Measurements from ENCODE around the gene CANX. TPM values are rescaled to one million over a fixed set of nuclear protein-coding genes. Genes with fewer than 3 reads are reported as not detected.

The CANX gene
- total and polyA plus RNA-seq, 7 donors, result 58.3 to 278 (median 254) TPM

DNA sequence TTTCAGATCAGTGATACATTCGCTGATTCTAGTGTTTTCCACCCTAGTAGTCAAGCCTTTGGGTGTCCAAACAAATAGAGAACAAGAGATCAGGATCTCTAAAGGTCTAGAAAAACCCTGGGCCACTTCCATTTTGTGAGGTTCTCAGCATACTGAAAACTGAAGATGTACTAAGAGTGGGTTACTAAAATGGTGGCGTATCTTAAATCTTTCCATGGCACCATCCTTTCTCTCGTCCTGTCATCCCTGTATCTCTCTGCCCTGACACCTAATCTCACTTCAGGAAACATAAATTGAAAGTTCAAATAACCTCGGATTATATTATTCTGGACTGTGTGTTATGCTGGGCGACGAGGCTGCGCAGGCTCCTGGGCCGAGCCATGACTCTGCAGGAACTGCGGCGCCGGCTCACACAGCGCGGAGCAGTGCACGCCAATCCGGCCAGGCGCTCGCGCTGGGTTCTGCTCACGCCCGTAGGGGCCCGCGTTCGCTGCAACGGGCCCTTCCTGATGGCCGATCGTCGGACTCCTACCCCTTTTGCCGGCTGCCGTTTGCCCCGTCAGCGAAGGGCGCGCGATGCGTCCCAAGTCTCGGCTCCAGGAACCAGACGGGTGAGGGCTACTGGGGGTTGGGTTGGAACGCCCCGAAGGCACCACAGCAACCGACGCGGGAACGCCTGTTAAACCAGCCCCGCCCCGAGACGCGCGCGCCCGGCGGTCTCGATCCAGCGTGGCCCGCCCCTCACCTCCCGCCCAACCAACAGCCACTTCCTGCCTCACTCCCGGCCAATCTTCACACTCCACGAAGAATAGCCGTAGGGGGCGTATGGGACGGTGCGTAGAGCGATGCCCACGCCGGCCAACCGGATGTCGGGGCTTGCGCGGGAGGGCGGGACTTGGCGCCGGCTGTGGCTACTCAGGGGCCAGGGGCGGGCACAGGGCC is 503 bp upstream of the CANX start:
- TF ChIP-seq POLR2AphosphoS5 (IDR thresholded peaks at IDR 0.05) (peak; percentile 90 to 92 (median 91)), EP300 (IDR thresholded peaks at IDR 0.05) (no peak), POLR2A (IDR thresholded peaks at IDR 0.05) (peak; percentile 87 to 93)
- TF ChIP-seq, protein P1, sequence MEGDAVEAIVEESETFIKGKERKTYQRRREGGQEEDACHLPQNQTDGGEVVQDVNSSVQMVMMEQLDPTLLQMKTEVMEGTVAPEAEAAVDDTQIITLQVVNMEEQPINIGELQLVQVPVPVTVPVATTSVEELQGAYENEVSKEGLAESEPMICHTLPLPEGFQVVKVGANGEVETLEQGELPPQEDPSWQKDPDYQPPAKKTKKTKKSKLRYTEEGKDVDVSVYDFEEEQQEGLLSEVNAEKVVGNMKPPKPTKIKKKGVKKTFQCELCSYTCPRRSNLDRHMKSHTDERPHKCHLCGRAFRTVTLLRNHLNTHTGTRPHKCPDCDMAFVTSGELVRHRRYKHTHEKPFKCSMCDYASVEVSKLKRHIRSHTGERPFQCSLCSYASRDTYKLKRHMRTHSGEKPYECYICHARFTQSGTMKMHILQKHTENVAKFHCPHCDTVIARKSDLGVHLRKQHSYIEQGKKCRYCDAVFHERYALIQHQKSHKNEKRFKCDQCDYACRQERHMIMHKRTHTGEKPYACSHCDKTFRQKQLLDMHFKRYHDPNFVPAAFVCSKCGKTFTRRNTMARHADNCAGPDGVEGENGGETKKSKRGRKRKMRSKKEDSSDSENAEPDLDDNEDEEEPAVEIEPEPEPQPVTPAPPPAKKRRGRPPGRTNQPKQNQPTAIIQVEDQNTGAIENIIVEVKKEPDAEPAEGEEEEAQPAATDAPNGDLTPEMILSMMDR (IDR thresholded peaks at IDR 0.05), result no peak
- H3K4me3 ChIP-seq, result peak overlapping the region; percentile 70 to 92 (median 80)
- 1% methylated on average over 72 of the region's 72 CpGs for WGBS, 2 donors
- H3K27ac ChIP-seq, result peak overlapping the region; percentile 93 to 98 (median 96)
- H3K27me3 ChIP-seq, result no peaks in the 10 kb centered on the region
- no peaks in the 10 kb centered on the region for H3K36me3 ChIP-seq
- H3K4me1 ChIP-seq, result peaks cover 0 to 53% (median 30%) of the 10 kb centered on the region in 4 donors
- DNase-seq, result peak; percentile 100
- intact Hi-C loops (cut with DNase I), result loop anchor here (1.0 kb wide), 2 partner anchors 20 to 35 kb away; no protein-coding TSS in a partner anchor
- no peaks in the 10 kb centered on the region for H3K9me3 ChIP-seq

DNA sequence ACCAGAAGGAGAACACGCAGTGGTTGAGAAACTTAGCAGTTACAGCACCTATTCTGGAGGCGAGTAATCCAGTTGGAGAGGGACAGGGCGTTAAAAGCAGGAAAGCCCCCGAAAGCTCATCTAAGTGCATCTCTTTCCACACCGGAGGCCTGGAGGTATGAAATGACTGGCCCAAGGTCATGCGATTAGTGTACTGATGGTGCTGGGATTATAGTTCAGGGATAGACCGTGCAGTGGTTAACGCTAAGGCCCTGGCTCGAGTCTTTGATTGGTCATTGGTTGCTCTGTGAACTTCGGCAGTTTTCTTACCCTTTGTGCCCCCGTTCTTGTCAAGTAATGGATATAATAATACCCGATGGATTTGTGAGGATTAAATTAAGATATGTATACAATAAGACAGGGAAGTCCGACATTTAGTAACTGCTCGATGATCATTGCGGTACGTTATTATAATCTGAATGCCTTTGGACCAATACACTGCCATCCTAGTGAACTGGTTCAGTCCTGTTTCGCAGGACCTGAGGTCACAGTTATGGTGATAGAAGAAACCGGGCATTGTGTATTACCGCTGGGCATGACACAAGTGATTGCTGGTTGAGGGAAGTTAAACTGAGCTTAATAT is 960 bp downstream of the CANX start:
- intact Hi-C loops (cut with DNase I), result no loop called here
- DNase-seq, result no peak
- Histone ChIP-seq H3K4me3 (peak overlapping the region; percentile 70 to 92 (median 80)), H3K4me1 (peaks cover 0 to 53% (median 30%) of the 10 kb centered on the region in 4 donors), H3K36me3 (no peaks in the 10 kb centered on the region), H3K27me3 (no peaks in the 10 kb centered on the region), H3K9me3 (no peaks in the 10 kb centered on the region), H3K27ac (peak overlapping the region; percentile 93 to 98 (median 96))
- WGBS, 2 donors, result 1 to 2% methylated on average over 19 of the region's 19 CpGs
- TF ChIP-seq EP300 (IDR thresholded peaks at IDR 0.05) (no peak), POLR2A (IDR thresholded peaks at IDR 0.05) (no peak), POLR2AphosphoS5 (IDR thresholded peaks at IDR 0.05) (no peak)
- TF ChIP-seq, protein P1 (IDR thresholded peaks at IDR 0.05), result no peak

DNA sequence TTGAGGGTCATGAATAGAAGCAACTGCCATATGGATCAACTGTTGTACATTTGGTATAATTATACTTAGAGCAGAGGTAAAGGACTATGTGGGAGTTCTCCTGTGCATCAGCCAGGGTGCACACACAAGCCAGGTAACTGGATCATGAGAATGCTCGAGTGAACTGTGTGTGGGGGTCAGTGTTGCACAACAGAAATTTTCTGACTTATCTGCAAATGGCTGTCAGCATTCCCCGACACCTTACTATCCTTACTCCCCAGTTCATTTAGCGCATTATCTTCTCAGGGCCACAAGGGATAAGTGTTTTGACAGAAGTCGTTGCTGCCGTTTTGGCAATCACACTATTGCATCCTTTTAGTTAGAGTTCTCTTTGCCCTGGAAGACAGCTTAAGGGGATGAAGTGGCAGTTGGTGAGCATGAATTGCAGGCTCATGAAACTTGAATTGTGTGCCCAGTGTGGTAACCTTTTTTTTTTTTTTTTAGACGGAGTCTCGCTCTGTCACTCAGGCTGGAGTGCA is 1.7 kb downstream of the CANX start:
- no peak for DNase-seq
- Histone ChIP-seq H3K9me3 (no peaks in the 10 kb centered on the region), H3K27me3 (no peaks in the 10 kb centered on the region), H3K4me3 (peak overlapping the region; percentile 70 to 92 (median 80)), H3K36me3 (no peaks in the 10 kb centered on the region), H3K27ac (peak overlapping the region; percentile 93 to 98 (median 96)), H3K4me1 (peaks cover 0 to 53% (median 30%) of the 10 kb centered on the region in 4 donors)
- 61 to 62% methylated on average over 7 of the region's 7 CpGs for WGBS, 2 donors
- TF ChIP-seq EP300 (IDR thresholded peaks at IDR 0.05), result no peak
- no peak for TF ChIP-seq POLR2A (IDR thresholded peaks at IDR 0.05)
- TF ChIP-seq POLR2AphosphoS5 (IDR thresholded peaks at IDR 0.05), result no peak
- intact Hi-C loops (cut with DNase I), result no loop called here

DNA sequence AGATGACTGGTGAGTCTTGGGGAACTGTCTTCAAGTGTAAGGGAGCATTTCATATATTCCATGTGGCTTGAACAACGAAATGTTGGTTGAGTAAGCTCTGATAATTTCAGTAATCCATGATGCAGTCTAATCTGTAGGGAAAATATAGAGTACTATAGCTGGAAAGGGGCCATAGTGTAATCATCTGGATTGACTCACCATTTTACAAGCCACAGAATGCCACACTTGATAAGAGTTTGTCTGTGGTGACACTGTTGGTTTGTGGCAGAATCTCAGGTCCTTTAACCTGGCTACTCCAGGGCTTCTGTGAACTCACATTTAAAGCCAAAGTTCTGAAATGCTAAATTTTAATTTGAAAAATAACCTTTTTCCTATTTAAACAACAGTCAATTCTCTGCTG is 17.5 kb downstream of the CANX start:
- Histone ChIP-seq H3K4me1 (no peaks in the 10 kb centered on the region), H3K9me3 (no peaks in the 10 kb centered on the region), H3K27ac (no peak overlapping the region), H3K27me3 (no peaks in the 10 kb centered on the region), H3K36me3 (peaks cover 30 to 99% (median 58%) of the 10 kb centered on the region in 4 donors), H3K4me3 (no peak overlapping the region)
- TF ChIP-seq POLR2AphosphoS5 (IDR thresholded peaks at IDR 0.05), result no peak
- TF ChIP-seq, protein P1 (IDR thresholded peaks at IDR 0.05), result no peak
- TF ChIP-seq EP300 (IDR thresholded peaks at IDR 0.05), result no peak
- no peak for TF ChIP-seq POLR2A (IDR thresholded peaks at IDR 0.05)
- 53 to 89% methylated on average over 1 of the region's 1 CpG for WGBS, 2 donors
- DNase-seq, result no peak
- intact Hi-C loops (cut with DNase I), result no loop called here

DNA sequence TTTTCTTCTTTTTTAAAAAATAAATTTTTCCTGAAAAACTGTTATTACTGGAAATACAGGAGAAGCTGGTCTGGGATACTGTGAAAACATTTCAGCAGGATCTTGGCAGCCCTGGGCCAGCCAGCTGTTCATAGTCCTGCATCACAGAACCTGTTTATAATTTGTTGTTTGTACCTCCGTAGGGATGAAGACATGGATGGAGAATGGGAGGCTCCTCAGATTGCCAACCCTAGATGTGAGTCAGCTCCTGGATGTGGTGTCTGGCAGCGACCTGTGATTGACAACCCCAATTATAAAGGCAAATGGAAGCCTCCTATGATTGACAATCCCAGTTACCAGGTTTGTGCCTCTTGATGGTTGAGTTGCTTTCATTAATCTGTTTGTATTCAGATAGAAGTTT is 21.5 kb downstream of the CANX start:
- intact Hi-C loops (cut with DNase I), result no loop called here
- Histone ChIP-seq H3K4me1 (no peaks in the 10 kb centered on the region), H3K4me3 (no peak overlapping the region), H3K36me3 (peaks cover 53 to 100% (median 67%) of the 10 kb centered on the region in 4 donors), H3K27ac (no peak overlapping the region), H3K9me3 (no peaks in the 10 kb centered on the region), H3K27me3 (no peaks in the 10 kb centered on the region)
- TF ChIP-seq EP300 (IDR thresholded peaks at IDR 0.05) (no peak), POLR2AphosphoS5 (IDR thresholded peaks at IDR 0.05) (no peak), POLR2A (IDR thresholded peaks at IDR 0.05) (no peak)
- TF ChIP-seq, protein P1 (IDR thresholded peaks at IDR 0.05), result no peak
- 88 to 94% methylated on average over 2 of the region's 2 CpGs for WGBS, 2 donors
- DNase-seq, result no peak

All from sigmoid colon (tissue), 7 donors.